OCI-M2 (cell line): ENCODE measurements around the gene LINGO3.
"Not testable (repeated sequence)": the region's sequence is repeated elsewhere in the genome, so short reads cannot be mapped to it uniquely, and the experiment has no call there.

Experiments
- DNase-seq: peaks from one replicate; lab custom pipeline; 2025; ENCODE audit not compliant: unreplicated experiment; lab: John Stamatoyannopoulos, UW

The LINGO3 gene

GRCh38 chr19:2282062-2282861 is 25.7 kb downstream of the LINGO3 start, which contains the start of gene PEAK3:
Gene PEAK3, minus strand, starts transcription at chr19:2282175. Its CDS starts 1,244 bp downstream, at chr19:2280931.
- no peak for DNase-seq

- DNase-seq = not testable (repeated sequence)
These were observed 26.5 kb downstream of the LINGO3 start for GRCh38 chr19:2281265-2282061.

- DNase-seq = no peak
These were observed 27.2 kb downstream of the LINGO3 start for GRCh38 chr19:2280633-2281264.

GRCh38 chr19:2278459-2279158 is 29.3 kb downstream of the LINGO3 start:
- DNase-seq = no peak

- DNase-seq = no peak
These were observed 30.8 kb downstream of the LINGO3 start for GRCh38 chr19:2277138-2277537.

- no peak for DNase-seq
These were observed 31.4 kb downstream of the LINGO3 start for GRCh38 chr19:2276429-2276986.

GRCh38 chr19:2275588-2276428 is 32.1 kb downstream of the LINGO3 start:
- DNase-seq = no peak

GRCh38 chr19:2274931-2275535 is 32.9 kb downstream of the LINGO3 start:
- DNase-seq = no peak

GRCh38 chr19:2274185-2274711 is 33.7 kb downstream of the LINGO3 start:
- no peak for DNase-seq

GRCh38 chr19:2273356-2274184 is 34.4 kb downstream of the LINGO3 start:
- DNase-seq = no peak

GRCh38 chr19:2271234-2272103 is 36.5 kb downstream of the LINGO3 start:
- DNase-seq = no peak

- DNase-seq = no peak
These were observed 37.3 kb downstream of the LINGO3 start for GRCh38 chr19:2270423-2271233.

- DNase-seq = no peak
These were observed 37.9 kb downstream of the LINGO3 start for GRCh38 chr19:2270157-2270422.

GRCh38 chr19:2269244-2270156 is 38.5 kb downstream of the LINGO3 start:
- DNase-seq = peak; percentile 52

GRCh38 chr19:2268861-2269243 is 39.1 kb downstream of the LINGO3 start:
- DNase-seq = no peak

- DNase-seq = no peak
These were observed 39.5 kb downstream of the LINGO3 start for GRCh38 chr19:2268480-2268830.
